GM21381 (cell line): ENCODE measurements around the gene NT5C3A.
"Not testable (repeated sequence)": the region's sequence is repeated elsewhere in the genome, so short reads cannot be mapped to it uniquely, and the experiment has no call there.

Experiments
- ATAC-seq: cut with Tn5 transposase; IDR thresholded peaks from one replicate; pipeline ENCODE4 v1.9.1; 2021; ENCODE audit warnings: mild to moderate bottlenecking, moderate library complexity; ENCODE audit not compliant: unreplicated experiment

The NT5C3A gene

GRCh38 chr7:33062023-33062781 lies at the start of gene NT5C3A:
TSS of gene NT5C3A (minus strand) at chr7:33062776. CDS start at chr7:33062705, 71 bp downstream.
- peak; percentile 32 for ATAC-seq

- no peak for ATAC-seq
Measured at GRCh38 chr7:33111614-33112013, 49.0 kb upstream of the NT5C3A start.

GRCh38 chr7:33109758-33110238 lies 47.2 kb upstream of the NT5C3A start:
- ATAC-seq, result no peak

GRCh38 chr7:33109005-33109757 lies 46.6 kb upstream of the NT5C3A start, which contains the start of gene RP9:
TSS of gene RP9 (minus strand) at chr7:33109404. CDS start at chr7:33109372, 32 bp downstream.
- peak; percentile 89 for ATAC-seq

- peak; percentile 5 for ATAC-seq
Measured at GRCh38 chr7:33108554-33109004, 46.0 kb upstream of the NT5C3A start.

GRCh38 chr7:33107136-33108066 lies 44.8 kb upstream of the NT5C3A start:
- peak; percentile 27 for ATAC-seq

- no peak for ATAC-seq
Measured at GRCh38 chr7:33101906-33102305, 39.3 kb upstream of the NT5C3A start.

GRCh38 chr7:33100770-33101169 lies 38.2 kb upstream of the NT5C3A start:
- ATAC-seq, result no peak

GRCh38 chr7:33099154-33099940 lies 36.8 kb upstream of the NT5C3A start:
- no peak for ATAC-seq

GRCh38 chr7:33094745-33095275 lies 32.2 kb upstream of the NT5C3A start:
- not testable (repeated sequence) for ATAC-seq

GRCh38 chr7:33093266-33093665 lies 30.7 kb upstream of the NT5C3A start:
- ATAC-seq, result no peak

- ATAC-seq, result no peak
Measured at GRCh38 chr7:33091641-33092191, 29.1 kb upstream of the NT5C3A start.

GRCh38 chr7:33091111-33091531 lies 28.5 kb upstream of the NT5C3A start:
- no peak for ATAC-seq

GRCh38 chr7:33089142-33089541 lies 26.6 kb upstream of the NT5C3A start:
- ATAC-seq, result no peak

GRCh38 chr7:33087858-33088257 lies 25.3 kb upstream of the NT5C3A start:
- ATAC-seq, result no peak

- ATAC-seq, result no peak
Measured at GRCh38 chr7:33087356-33087755, 24.8 kb upstream of the NT5C3A start.

GRCh38 chr7:33079763-33080690 lies 17.5 kb upstream of the NT5C3A start:
- ATAC-seq, result no peak

GRCh38 chr7:33079096-33079495 lies 16.5 kb upstream of the NT5C3A start:
- no peak for ATAC-seq
